ENCODE data around the gene SNAPC5.

SNAPC5 gene

GRCh38 chr15:66459818-66460615 lies 37.5 kb downstream of the SNAPC5 start:
- DNase-seq (ENCODE audit: low read depth in 2 of 2), result no peak

- DNase-seq (ENCODE audit: low read depth in 2 of 2), result no peak
Observed at GRCh38 chr15:66456211-66456610, 41.4 kb downstream of the SNAPC5 start.

- no peak for DNase-seq (ENCODE audit: low read depth in 2 of 2)
Observed at GRCh38 chr15:66454143-66454542, 43.4 kb downstream of the SNAPC5 start.

- DNase-seq (ENCODE audit: low read depth in 2 of 2), result no peak
Observed at GRCh38 chr15:66452971-66453580, 44.5 kb downstream of the SNAPC5 start.

- no peak for DNase-seq (ENCODE audit: low read depth in 2 of 2)
Observed at GRCh38 chr15:66452420-66452819, 45.1 kb downstream of the SNAPC5 start.

Measured in fibroblast of skin of left biceps (primary cell).